Skeletal muscle satellite cell (primary cell): ENCODE measurements around the gene PTPN1.

Source experiments
- H3K27me3 ChIP-seq: 2 replicates; pipeline ENCODE4 v1.7.0; 2013; ENCODE audit warnings: low read length; ENCODE audit not compliant: control insufficient read depth, insufficient read depth
- H3K36me3 ChIP-seq: 2 replicates; pipeline ENCODE4 v1.7.0; 2013; ENCODE audit warnings: mild to moderate bottlenecking, control low read depth, low read length; ENCODE audit not compliant: insufficient read depth
- H3K4me1 ChIP-seq: 2 replicates; pipeline ENCODE4 v1.7.0; 2013; ENCODE audit warnings: low read length; ENCODE audit not compliant: control insufficient read depth, insufficient read depth
- H3K4me2 ChIP-seq: 2 replicates; pipeline ENCODE4 v1.7.0; 2013; ENCODE audit warnings: mild to moderate bottlenecking, low read length
- H3K4me3 ChIP-seq: 2 replicates; pipeline ENCODE4 v1.7.0; 2013; ENCODE audit warnings: low read length
- H3K9ac ChIP-seq: 2 replicates; pipeline ENCODE4 v1.7.0; 2013; ENCODE audit warnings: mild to moderate bottlenecking, low read depth, low read length, moderate library complexity
- H3K9me3 ChIP-seq: replicated peaks from 2 replicates; pipeline ENCODE4 v1.7.0; 2013; ENCODE audit warnings: mild to moderate bottlenecking, control low read depth, low read length

Gene PTPN1

DNA sequence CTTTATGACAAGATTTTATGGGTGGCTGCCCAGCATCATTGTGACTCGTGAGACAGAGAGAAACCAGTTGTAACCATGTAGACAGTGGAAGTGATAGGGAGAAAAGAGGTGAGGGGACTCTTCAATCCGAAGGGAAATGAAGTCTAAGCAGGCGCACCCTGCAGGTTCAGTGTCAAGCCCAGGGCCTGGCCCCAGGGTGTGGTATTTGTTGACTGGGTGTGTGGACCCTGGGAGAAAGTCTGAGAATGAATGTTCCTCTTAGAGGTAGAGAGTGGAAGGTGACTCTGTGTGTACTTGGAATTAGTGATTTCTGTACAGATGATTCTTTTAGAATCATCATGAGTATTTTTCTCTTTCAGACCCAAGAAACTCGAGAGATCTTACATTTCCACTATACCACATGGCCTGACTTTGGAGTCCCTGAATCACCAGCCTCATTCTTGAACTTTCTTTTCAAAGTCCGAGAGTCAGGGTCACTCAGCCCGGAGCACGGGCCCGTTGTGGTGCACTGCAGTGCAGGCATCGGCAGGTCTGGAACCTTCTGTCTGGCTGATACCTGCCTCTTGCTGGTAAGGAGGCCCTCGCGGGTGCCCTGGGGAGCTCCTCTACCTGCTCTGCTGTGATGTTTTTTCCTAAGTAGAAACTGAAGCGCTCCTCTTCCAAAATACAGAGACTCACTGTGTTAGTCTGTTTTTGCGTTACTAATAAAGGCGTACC is 68.0 kb downstream of the PTPN1 start:
- H3K4me1 ChIP-seq = peaks cover 4% of the 10 kb centered on the region
- H3K9me3 ChIP-seq = no peaks in the 10 kb centered on the region
- no peak overlapping the region for H3K9ac ChIP-seq
- no peak overlapping the region for H3K4me2 ChIP-seq
- H3K36me3 ChIP-seq = peaks cover 74% of the 10 kb centered on the region
- H3K4me3 ChIP-seq = no peak overlapping the region
- no peaks in the 10 kb centered on the region for H3K27me3 ChIP-seq

DNA sequence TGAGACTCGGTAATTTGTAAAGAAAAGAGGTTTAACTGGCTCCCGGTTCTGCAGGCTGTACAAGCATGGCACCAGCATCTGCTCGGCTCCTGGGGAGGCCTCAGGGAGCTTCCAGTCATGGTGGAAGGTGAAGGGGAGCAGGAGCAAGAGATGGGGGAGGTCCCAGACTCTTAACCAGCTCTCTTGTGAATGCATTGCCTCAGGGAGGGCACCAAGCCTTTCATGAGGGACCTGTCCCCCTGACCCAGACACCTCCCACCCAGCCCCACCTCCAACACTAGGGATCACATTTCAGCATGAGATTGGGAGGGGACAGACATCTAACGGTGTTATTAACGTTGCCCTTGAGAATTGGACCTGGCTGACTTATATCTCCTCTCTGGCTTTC is 68.6 kb downstream of the PTPN1 start:
- Histone ChIP-seq H3K4me1 (no peaks in the 10 kb centered on the region), H3K4me3 (no peak overlapping the region), H3K9ac (no peak overlapping the region), H3K36me3 (peaks cover 79% of the 10 kb centered on the region), H3K9me3 (no peaks in the 10 kb centered on the region), H3K27me3 (no peaks in the 10 kb centered on the region), H3K4me2 (no peak overlapping the region)

DNA sequence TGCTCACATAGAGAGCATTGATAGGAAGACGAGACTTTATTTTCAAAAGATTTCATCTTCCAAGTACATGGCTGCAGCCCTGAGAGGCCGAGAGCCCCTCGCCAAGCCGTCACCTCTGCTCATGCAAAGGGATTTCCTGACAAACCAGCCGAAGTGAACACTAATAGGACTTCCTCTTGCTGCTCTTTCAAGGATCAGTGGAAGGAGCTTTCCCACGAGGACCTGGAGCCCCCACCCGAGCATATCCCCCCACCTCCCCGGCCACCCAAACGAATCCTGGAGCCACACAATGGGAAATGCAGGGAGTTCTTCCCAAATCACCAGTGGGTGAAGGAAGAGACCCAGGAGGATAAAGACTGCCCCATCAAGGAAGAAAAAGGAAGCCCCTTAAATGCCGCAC is 69.3 kb downstream of the PTPN1 start:
- H3K4me3 ChIP-seq = no peak overlapping the region
- H3K36me3 ChIP-seq = peaks cover 79% of the 10 kb centered on the region
- H3K9me3 ChIP-seq = no peaks in the 10 kb centered on the region
- H3K9ac ChIP-seq = no peak overlapping the region
- H3K4me1 ChIP-seq = no peaks in the 10 kb centered on the region
- no peaks in the 10 kb centered on the region for H3K27me3 ChIP-seq
- H3K4me2 ChIP-seq = no peak overlapping the region

DNA sequence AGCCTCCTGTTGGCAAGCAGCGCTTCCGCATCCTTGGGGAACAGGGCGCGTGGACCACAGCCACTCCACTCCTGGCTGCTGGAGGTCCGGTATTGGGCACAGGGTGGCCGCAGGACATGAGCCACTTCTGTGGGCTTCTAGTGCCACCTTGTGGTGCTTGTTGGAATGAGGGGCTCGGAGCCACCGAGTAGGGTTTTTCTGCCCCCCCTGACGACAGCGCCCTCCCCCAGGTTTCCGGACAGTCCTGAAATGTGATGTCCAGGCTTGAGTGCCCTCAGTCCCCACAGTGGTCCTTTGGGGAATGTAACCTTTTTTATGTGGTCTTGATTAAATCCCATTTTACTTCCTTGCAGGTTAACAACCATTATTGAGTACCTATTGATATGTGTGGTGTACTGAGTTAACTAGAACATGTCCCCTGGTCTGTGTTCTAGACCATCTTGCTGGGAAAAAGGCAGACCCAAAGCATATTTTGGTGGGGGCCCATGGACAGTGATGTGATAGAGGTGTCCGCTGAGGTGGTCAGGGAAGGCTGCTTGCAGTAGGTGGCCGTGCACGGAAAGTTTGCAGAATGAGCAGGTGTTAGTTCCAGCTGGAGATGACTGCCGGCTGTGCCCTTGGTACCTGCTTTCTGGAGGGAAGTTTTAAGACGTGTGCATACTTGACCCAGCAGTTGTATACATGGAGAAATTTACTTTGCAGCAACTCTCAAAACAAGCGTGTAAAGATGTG is 70.0 kb downstream of the PTPN1 start:
- Histone ChIP-seq H3K36me3 (peaks cover 72% of the 10 kb centered on the region), H3K27me3 (no peaks in the 10 kb centered on the region), H3K9ac (no peak overlapping the region), H3K4me1 (no peaks in the 10 kb centered on the region), H3K9me3 (no peaks in the 10 kb centered on the region), H3K4me3 (no peak overlapping the region), H3K4me2 (no peak overlapping the region)

DNA sequence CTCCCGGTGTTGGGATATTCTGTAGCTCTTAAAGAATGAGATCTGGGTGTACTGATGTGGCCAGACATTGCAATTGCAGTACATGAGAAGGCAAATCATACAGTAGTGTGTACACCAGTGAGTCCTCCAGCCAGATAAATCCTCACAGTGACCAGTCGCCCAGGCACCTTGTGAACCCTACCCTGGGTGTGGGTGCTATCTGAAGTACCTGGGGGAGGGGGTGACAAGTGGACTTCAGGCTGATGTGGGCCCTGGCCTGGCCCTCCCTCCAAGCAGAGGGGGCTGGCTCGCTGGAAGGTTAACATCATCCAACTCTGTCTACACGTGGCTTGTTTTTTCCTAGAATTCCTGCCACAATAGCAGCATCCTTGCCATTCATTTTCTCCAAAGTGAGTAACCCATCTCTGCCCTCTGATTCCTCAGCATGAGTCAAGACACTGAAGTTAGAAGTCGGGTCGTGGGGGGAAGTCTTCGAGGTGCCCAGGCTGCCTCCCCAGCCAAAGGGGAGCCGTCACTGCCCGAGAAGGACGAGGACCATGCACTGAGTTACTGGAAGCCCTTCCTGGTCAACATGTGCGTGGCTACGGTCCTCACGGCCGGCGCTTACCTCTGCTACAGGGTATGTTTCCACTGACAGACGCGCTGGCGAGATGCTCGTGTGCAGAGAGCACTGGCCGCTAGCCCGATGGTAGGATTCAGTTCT is 70.8 kb downstream of the PTPN1 start:
- Histone ChIP-seq H3K27me3 (no peaks in the 10 kb centered on the region), H3K4me3 (no peak overlapping the region), H3K9me3 (no peaks in the 10 kb centered on the region), H3K4me1 (no peaks in the 10 kb centered on the region), H3K36me3 (peaks cover 72% of the 10 kb centered on the region), H3K9ac (no peak overlapping the region), H3K4me2 (no peak overlapping the region)

DNA sequence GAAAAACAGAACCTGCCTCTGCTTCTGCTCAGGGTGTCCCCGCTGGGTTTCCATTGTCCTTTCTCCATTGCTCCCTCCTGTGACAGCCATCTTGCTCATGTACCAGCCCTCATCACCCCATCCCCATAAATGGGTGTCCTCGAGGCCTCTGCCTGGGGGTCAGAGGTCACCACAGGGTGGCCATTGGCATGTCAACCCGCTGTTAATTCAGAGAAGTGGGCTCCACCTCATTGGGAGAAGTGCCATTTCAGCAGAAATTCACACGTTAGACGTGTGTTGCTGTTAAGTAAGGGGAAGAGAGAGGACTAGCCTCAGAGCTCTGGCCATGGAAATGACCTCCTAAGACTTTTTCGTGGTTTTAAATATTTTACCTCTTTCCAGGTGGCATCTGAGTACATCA is 71.9 kb downstream of the PTPN1 start:
- H3K4me3 ChIP-seq = no peak overlapping the region
- H3K9me3 ChIP-seq = no peaks in the 10 kb centered on the region
- H3K4me1 ChIP-seq = no peaks in the 10 kb centered on the region
- H3K36me3 ChIP-seq = peaks cover 82% of the 10 kb centered on the region
- no peak overlapping the region for H3K9ac ChIP-seq
- H3K27me3 ChIP-seq = no peaks in the 10 kb centered on the region
- no peak overlapping the region for H3K4me2 ChIP-seq

DNA sequence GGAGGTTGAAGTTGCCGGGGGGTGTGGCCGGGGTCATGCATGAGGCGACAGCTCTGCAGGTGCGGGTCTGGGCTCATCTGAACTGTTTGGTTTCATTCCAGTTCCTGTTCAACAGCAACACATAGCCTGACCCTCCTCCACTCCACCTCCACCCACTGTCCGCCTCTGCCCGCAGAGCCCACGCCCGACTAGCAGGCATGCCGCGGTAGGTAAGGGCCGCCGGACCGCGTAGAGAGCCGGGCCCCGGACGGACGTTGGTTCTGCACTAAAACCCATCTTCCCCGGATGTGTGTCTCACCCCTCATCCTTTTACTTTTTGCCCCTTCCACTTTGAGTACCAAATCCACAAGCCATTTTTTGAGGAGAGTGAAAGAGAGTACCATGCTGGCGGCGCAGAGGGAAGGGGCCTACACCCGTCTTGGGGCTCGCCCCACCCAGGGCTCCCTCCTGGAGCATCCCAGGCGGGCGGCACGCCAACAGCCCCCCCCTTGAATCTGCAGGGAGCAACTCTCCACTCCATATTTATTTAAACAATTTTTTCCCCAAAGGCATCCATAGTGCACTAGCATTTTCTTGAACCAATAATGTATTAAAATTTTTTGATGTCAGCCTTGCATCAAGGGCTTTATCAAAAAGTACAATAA is 72.5 kb downstream of the PTPN1 start:
- H3K4me2 ChIP-seq = no peak overlapping the region
- no peak overlapping the region for H3K4me3 ChIP-seq
- H3K27me3 ChIP-seq = no peaks in the 10 kb centered on the region
- no peaks in the 10 kb centered on the region for H3K4me1 ChIP-seq
- no peak overlapping the region for H3K9ac ChIP-seq
- no peaks in the 10 kb centered on the region for H3K9me3 ChIP-seq
- H3K36me3 ChIP-seq = peaks cover 84% of the 10 kb centered on the region

DNA sequence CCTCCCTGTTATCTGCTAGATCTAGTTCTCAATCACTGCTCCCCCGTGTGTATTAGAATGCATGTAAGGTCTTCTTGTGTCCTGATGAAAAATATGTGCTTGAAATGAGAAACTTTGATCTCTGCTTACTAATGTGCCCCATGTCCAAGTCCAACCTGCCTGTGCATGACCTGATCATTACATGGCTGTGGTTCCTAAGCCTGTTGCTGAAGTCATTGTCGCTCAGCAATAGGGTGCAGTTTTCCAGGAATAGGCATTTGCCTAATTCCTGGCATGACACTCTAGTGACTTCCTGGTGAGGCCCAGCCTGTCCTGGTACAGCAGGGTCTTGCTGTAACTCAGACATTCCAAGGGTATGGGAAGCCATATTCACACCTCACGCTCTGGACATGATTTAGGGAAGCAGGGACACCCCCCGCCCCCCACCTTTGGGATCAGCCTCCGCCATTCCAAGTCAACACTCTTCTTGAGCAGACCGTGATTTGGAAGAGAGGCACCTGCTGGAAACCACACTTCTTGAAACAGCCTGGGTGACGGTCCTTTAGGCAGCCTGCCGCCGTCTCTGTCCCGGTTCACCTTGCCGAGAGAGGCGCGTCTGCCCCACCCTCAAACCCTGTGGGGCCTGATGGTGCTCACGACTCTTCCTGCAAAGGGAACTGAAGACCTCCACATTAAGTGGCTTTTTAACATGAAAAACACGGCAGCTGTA is 73.4 kb downstream of the PTPN1 start:
- Histone ChIP-seq H3K27me3 (no peaks in the 10 kb centered on the region), H3K36me3 (peaks cover 82% of the 10 kb centered on the region), H3K9me3 (no peaks in the 10 kb centered on the region), H3K9ac (no peak overlapping the region), H3K4me2 (no peak overlapping the region), H3K4me1 (no peaks in the 10 kb centered on the region), H3K4me3 (no peak overlapping the region)

DNA sequence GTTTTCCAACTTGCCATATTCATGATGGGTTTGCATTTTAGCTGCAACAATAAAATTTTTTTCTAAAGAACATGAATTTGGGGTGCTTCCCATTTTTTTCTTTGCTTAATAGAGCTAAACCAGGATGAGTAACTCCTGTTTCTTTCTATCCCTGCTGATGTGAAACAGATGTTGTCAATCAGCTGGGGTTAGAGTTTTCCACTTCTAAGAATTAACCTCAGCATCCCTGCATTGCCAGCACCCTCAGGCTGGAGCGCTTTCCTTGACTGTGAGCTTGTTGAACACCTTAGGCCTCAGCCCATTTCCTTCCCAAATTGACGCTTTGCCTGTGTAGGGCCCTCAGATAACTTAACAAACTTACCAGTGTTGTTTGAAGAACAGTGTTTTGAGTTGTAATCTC is 74.5 kb downstream of the PTPN1 start:
- no peaks in the 10 kb centered on the region for H3K4me1 ChIP-seq
- H3K4me2 ChIP-seq = no peak overlapping the region
- no peak overlapping the region for H3K4me3 ChIP-seq
- peaks cover 75% of the 10 kb centered on the region for H3K36me3 ChIP-seq
- H3K9me3 ChIP-seq = no peaks in the 10 kb centered on the region
- H3K27me3 ChIP-seq = no peaks in the 10 kb centered on the region
- H3K9ac ChIP-seq = no peak overlapping the region

DNA sequence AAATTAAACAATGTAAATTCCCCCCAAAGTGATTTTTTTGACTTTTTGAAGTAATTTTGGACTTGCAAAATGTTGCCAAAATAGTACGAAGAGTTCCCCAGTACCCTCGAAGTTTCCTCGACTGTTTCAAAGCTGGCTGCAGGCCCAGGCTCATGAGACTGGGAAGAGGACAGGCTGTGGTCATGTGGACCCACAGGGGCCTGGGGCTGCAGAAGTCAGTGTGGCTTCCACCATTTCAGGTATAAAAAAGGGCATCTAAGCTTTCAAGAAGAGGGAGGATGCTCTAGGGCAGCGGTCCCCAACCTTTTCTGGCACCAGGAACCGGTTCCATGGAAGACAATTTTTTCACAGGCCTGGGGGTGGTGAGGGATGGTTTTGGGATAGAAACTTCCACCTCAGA is 75.0 kb downstream of the PTPN1 start:
- no peak overlapping the region for H3K4me3 ChIP-seq
- H3K9ac ChIP-seq = no peak overlapping the region
- H3K36me3 ChIP-seq = peaks cover 75% of the 10 kb centered on the region
- H3K9me3 ChIP-seq = no peaks in the 10 kb centered on the region
- no peak overlapping the region for H3K4me2 ChIP-seq
- no peaks in the 10 kb centered on the region for H3K4me1 ChIP-seq
- H3K27me3 ChIP-seq = no peaks in the 10 kb centered on the region

DNA sequence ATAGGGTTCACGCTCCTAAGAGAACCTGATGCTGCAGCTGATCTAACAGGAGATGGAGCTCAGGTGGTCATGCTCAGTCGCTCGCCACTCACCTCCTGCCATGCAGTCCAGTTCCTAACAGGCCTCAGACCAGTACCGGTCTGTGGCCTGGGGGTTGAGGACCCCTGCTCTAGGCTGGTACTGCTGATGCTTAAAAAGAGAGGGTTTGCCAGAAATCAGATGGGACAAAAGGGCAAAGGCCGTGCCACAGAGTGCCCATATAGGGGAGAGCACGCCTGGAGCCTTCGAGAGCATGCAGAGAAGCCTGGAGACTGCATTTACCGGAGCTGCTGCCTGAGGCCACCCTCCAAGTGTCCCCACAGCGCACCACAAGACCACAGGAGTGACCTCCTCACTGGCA is 75.5 kb downstream of the PTPN1 start:
- H3K36me3 ChIP-seq = peaks cover 75% of the 10 kb centered on the region
- H3K4me2 ChIP-seq = no peak overlapping the region
- no peaks in the 10 kb centered on the region for H3K27me3 ChIP-seq
- no peak overlapping the region for H3K9ac ChIP-seq
- H3K9me3 ChIP-seq = no peaks in the 10 kb centered on the region
- H3K4me3 ChIP-seq = no peak overlapping the region
- no peaks in the 10 kb centered on the region for H3K4me1 ChIP-seq
